Suppressor macrophage (primary cell): ENCODE data around the gene VAPB.

ENCODE experiments used
- DNase-seq, 4 experiments: peaks; one replicate each; pipeline ENCODE4 v3.0.0-alpha.2; 2020 to 2022

The VAPB gene

DNA sequence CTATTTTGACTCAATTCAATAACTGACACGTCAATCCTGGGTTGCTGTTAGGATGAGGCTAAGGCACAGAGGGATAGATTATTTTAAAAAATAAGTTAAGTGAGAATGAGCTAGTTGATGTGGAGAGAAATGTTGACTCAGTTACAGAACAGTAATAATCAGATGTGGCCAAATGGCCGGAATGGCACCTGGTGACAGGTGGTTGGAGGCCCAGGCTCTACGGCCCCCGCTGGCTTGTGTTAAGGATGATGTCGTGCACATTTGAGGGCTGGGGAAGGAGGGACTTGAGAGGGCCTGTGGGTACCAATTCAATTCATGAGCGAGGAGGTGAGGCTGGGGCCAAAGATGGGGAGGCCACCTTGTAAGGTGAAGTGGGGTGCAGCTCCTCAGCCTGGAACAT is 94.4 kb downstream of the VAPB start:
- no peak for DNase-seq

DNA sequence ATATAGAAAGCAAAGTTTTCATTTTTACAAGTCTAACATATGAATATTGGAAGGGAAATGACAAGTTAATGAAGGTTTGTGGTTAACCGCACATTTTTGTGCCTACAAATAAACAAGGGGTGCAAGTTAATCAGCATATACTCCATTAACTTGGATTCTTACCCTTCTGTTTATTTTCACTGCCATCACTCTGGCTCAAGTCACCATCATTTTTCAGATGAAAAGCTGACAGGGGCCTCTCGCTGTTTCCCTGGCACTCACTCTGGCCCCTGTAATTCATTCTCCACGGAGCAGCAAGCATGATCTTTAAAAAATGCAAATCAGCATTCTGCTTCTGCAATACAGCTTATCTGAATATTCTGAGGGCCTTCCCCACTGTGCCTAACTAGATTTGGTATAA is 96.4 kb downstream of the VAPB start:
- DNase-seq, result no peak

DNA sequence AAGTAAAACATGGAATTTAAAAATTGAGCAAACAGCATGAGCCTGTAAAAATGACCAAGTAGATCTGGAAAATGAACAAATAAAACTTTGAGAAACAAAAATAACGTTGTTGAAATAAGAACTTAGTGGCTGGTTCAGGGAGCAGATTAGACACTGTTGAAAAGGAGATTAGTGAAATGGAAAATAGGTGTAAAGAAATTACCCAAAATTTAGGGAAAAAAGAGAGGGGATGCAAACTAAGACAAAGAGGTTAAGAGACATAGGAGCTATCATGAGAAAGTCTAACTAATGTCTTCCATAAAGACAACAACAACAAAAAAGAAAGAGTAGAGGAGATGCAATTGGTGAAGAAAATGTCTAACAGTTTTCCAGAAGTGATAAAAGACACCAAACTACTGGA is 97.2 kb downstream of the VAPB start:
- DNase-seq, result no peak

DNA sequence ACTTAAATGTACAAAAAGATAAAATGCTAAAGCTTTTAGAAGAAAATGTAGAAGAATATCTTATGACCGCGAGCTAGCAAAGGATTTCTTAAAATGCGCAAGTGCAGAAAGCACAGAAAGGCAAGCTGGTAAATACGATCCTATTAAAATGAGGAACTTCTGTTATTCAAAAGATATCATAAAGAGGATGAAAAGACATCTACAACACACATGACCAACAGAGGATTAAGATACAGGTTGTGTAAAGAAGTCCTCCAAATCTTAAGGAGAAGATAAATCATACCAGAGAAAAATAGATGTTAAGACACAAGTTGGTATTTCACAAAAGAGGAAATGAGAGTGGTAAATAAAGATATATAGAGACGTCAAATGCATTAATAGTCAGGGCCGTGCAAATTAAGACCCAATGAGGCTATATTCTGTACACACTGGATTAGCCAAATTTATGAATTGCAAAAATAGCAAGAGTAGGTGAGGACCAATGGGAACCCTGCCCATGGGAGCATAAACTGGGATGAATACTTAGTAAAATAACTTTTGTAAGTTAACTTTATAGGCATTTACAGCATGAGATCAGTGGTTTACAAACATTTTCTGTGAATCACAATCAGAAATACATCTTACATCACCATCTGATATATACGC is 103.2 kb downstream of the VAPB start:
- DNase-seq, result no peak

DNA sequence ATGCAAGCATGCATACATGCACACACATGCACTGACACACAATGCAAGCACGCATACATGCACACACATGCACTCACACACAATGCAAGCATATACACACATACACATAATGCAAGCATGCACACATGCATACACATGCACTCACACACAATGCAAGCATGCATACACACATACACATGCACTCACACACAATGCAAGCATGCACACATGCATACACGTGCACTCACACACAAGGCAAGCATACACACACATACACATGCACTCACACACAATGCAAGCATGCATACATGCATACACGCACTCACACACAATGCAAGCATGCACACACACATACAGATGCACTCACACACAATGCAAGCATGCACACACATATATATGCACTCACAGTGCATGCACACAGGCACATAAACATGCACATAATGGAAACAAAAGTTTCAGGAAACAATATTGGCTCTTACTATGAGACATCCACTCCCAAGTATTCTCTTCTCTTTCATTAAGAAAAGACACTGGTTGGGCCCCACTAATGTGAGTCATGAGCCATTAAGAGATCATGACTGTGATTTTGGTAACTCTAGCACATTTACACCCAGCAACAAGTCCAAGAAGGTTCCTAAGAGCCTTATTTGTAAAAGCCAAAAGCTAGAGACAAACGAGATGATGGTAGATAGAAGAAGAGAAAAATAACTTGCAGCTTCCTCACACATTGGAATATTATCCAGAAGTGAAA is 103.9 kb downstream of the VAPB start:
- no peak for DNase-seq

DNA sequence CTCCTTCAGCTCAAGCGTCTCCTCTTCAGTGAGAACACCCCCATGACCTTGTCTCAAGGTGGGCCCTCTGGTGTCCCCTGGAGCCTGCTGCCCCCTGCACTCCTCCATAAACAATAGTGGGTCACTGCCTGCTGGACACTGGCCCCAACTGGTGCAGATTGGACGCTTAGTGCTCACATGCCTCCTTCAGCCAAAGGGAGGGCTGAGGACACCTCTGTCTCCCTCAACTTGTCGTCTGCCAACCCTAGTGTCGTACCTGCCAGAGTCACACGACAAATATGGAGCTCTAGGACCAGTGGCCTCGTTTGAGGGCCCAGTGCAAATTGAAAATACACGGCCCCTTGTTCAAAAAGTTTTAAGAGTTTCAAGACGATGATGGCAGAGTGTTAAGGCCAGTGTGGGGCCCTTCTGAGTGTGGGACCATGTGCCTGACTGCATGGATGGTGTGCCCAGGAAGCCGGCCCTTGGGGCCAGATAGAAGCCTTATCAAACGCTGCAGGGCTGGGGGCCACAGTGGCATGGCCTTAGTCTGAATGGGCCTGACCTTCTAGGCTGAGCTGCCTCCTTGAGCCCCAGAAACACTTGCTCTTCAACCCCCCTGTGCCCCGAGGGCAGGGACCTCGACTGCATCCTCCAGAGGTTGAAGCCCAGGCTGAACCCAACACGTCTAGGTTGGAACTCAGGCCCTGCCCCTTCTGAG is 106.0 kb downstream of the VAPB start:
- no peak for DNase-seq

DNA sequence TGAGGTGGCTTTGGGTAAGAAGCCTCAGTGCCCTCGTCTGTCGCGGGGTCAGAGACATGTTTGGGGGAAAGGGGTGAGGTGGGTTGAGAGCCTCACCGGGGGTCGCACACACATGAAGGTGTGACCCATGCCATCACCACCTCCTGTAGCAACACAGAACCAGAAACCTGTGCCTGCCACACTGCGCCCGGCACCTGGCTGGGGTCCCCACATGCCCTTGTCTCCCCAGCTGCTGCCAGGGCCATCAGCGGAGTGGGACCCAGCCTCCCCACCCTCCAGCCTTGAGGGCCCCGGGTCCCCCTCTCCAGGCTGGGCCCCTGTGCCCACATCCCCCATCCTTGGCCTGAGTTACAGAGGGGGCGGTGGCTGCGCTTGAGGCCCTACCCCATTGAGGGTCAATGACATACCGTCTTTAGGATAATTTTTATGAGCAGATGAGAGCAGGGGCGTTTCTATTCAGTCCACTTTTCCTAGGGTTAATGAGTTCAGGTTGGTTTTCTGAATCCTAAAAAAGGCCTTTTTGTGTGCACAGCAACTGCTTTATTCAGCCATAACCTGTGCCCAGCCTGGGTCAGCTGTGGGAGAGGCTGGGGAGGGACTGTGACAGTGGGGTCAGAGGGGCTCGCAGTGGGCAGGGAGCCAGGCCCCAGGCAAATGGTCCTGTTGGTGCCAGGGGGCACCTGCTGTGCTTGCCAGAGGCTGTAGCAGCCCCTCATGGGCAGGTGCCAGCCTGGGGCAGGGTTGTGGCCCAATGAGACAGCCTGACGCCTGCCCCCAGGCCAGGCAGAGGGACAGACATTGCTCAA is 106.8 kb downstream of the VAPB start:
- no peak for DNase-seq

DNA sequence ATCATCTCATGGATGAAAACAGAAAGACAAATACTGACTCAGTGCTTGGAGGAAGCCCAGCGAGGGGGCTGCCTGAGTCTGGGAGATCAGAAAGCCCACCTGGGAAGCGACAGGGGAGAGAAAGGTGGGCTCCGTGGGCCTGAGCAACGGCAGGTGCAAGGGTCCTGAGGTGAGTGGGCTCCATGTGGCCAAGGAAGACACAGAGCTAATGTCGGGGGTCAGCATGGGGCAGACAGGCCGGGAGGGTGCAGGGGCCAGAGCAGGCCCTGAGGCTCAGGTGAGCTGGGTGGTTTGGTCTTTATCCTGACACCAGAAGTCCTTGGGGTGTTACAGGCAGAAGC is 107.4 kb downstream of the VAPB start:
- no peak for DNase-seq

DNA sequence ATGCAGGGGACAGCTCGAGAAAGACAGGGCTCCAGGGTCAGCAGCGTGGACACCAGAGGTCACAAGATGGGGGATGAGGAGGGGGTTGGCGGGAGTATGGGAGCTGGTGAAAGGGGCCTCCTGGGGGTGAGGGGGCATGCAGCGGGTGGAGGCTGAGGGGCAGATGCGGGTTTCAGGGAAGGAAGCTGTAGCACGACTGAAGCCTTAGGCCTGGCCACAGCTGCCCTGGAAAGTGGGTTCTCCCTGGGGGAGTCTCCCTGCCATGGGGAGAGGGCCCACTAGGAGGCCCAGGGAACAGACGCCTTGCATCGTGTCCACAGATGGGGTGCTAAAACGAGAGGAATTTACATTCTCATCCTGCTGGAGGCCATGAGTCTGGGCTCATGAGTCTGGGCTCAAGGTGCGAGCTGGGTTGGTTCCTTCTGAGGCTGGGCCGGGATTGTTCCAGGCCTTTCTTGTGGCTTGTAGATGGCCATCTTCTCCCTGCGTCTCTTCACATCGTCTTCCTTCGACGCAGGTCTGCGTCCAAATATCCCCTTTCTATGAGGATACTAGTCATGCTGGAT is 108.1 kb downstream of the VAPB start:
- no peak for DNase-seq

DNA sequence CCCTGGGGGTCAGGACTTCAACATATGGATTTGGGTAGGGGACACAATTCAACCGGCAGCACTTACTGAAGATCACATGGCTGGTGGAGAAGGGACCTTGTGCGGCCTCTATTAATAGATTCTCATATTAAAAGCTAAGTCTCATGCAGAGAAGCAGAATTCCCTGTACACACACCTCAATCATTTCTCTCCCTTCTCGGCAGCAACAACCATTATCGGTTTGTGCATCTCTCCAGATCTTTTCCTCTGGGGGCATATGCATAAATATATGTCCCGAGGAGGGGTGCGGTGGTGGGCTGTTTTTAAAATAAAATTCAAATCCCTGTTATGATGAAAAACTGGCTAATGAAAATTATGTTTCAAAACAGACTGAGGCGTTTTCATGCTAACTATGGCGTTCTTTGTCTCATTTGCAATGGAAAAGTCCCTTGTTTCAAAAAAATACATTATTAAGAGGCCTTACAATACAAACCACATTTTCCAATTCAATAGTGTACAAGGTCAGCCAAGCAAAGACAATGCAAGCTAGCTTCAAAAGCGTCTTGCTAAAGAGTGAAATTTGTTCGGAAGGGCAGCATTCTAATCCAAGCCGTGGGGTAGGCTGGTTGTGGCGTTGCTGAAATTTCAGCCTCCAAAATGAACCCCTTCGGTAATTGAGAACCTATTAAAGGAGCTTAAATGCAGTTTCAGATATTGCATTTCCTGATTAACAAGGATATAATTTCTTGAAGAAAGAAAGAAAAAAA is 108.9 kb downstream of the VAPB start:
- no peak for DNase-seq

DNA sequence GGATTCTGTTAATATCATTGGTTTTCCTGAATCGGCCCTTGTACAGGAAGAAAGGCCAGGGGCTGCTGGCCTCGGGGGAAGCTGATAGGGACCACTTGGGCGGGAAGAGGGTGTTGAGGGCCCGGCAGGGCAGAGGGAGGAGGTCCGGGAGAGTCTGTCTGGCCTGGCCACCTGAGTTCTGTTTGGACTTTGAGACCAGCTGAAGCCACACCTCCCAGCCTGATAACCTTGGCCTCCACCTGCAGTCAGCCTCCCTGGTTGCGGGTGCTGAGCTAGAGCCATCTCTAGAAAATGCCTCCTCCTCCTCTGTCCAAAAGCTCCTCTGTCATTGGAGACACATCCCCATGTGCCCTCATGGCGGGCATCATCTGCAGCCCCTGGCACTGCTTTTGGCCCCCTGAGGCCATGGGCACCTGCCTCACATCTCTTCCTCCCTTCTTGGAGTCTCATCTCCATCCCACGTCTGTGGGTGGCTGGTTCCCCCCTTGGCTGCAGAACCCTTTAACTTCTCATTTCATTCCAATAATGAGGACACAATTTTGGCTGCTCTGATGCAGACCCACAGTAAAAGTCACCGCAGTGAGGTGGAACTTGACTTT is 109.5 kb downstream of the VAPB start:
- DNase-seq, result no peak

DNA sequence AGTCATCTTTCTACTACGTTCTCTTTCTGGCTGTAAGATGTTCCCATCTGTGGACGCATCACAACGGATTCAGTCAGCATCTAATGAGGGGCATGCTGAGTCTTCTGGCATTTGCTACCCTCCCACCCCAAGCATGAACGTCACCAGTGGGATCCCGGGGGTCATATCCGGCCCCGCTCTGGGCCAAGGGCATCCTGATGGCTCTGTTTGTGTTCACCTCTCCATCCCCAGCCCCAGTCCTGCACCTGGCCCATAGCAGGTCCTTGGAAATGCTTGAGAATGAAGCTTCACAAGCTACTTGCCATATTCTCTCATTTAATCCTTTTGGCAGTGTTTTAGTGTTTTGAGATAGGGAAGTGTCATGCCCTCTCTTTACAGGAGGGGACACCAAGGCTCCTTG is 111.2 kb downstream of the VAPB start:
- no peak for DNase-seq
